ENCODE measurements around the gene NCKAP5. TPM values are rescaled to one million over a fixed set of nuclear protein-coding genes. Genes with fewer than 3 reads are reported as not detected.

The NCKAP5 gene
- total RNA-seq, 1 donor from 2014 or later: 8.9 TPM

- no peak for ATAC-seq
Measured at GRCh38 chr2:133573491-133574162, 5.4 kb upstream of the NCKAP5 start.

DNA sequence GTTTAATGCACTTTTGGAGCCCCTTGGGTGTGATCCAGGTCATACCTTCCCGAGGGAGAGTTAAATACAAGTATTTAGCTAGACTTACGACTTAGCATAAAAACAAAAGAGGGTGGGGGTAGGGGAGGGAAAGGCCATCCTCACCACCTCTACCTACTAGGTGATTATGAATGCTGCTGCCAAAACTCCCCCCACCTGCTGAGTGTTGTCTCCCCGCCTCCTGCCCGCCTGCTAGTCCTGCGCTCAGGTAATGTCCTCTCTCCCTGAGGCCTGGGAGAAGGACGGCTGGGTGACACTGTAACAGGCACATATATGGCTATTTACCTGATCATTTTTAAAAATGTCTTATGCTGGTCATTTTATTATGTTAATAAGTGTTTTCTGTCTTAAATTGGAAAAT, 3.0 kb upstream of the NCKAP5 start:
- no peak for ATAC-seq

GRCh38 chr2:133570542-133570941, 2.3 kb upstream of the NCKAP5 start:
- ATAC-seq: peak; percentile 49

GRCh38 chr2:133569286-133569830, 1.1 kb upstream of the NCKAP5 start:
- no peak for ATAC-seq

DNA sequence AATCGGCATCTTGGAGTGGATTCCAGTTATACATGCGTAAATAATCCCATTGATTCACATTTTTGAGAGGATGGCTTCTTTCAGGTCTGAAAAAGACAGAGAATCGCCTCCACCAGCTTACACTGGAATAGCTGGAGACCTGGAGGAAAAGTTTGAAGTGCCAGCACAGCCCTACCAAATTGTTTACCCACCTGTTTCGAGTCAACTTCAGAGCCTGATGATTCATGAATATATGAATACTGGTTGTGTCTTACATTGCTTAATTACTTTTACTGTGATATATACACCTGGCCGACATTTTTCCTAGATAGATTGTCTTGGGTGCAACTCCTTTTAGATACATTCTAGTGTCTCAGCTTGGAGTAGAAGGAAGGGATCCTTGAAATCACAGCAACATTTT, 335 bp upstream of the NCKAP5 start:
- ATAC-seq: peak; percentile 50

DNA sequence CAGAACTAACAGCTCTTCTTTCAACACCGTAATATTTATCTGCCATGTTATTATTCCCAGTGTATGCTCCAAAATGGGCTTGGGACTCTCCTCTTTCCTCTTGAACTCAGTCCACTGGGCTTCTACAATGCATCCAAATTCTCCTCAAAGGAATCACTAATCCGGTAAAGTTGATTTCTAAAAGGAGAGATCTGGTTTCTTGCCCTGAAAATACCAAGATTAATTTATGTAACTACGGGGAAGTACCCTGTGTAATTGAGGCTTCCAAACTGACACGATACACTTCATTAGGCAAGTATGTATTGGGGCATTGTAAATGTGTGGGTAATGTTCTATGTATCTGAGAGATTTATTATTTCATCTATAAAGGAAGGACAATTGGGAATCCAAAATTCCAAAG, 5.7 kb downstream of the NCKAP5 start:
- no peak for ATAC-seq

GRCh38 chr2:133561045-133561852, 7.0 kb downstream of the NCKAP5 start:
- ATAC-seq: no peak

DNA sequence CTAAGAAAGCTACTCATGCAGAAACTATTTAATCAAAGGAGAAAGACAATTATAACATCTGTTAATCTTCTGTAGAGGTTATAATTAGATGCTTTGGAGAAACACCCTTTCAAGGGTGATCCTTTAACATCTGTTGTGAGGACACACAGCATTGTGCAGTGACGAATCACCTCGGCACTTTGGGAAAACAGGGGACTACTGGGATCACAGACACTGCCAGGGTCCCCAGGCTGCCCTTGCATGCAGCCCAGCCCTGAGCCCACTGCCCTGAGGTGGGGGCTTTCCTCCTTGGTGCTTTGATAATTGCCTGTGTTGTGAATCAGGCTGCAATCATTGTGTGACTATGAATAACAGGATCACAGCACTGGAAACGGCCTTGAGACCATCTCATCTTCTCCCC, 10.6 kb downstream of the NCKAP5 start:
- ATAC-seq: no peak

DNA sequence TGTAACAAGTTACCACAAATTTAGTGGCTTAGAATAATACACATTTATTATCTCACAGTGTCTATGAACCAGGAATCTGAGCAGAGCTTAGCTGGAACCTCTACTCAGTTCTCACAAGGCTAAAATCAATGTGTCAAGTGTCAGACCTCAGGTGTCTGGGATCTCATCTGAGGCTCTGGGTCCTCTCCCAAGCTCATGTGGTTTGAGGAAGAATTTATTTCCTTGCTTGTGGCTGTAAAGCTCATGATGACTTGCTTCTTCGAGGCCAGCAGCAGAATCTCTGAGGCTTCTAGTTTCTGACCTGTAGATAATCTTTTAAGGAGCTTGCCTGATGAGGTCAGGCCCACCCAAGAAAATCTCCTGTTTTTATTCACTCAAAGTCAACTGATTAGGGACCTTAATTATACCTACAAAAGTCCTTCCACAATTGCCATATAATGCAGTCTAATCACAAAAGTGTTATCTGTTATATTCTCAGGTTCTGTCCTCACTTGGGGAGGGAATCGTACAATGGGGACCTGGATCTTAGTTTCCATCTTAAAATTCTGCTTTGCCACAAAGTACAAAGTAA, 14.3 kb downstream of the NCKAP5 start:
- no peak for ATAC-seq

- no peak for ATAC-seq
Measured at GRCh38 chr2:133553251-133553650, 15.0 kb downstream of the NCKAP5 start.

GRCh38 chr2:133552821-133553220, 15.4 kb downstream of the NCKAP5 start:
- no peak for ATAC-seq

GRCh38 chr2:133541797-133542196, 26.5 kb downstream of the NCKAP5 start:
- ATAC-seq: no peak

- ATAC-seq: no peak
Measured at GRCh38 chr2:133541376-133541775, 26.9 kb downstream of the NCKAP5 start.

DNA sequence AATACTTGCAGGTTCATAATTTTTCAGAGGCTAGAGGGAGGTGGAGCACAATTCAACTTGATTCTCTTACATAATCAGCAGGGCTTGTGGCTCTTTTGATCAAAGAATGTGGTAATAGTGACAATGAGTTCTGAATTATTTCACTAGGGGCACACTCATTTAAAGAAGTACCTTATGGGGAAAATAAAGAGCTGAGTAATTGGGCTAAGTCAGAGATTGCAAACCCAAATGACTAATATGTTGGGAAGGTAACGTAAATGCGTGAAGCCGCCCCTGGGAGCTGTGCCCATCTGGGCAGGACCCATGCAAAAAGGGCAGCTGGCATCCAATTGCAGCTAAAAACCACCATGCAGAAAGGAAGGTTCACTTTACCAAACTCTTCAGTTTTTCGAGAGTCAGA, 35.3 kb downstream of the NCKAP5 start:
- ATAC-seq: peak; percentile 79

GRCh38 chr2:133531382-133531781, 36.9 kb downstream of the NCKAP5 start:
- ATAC-seq: no peak

DNA sequence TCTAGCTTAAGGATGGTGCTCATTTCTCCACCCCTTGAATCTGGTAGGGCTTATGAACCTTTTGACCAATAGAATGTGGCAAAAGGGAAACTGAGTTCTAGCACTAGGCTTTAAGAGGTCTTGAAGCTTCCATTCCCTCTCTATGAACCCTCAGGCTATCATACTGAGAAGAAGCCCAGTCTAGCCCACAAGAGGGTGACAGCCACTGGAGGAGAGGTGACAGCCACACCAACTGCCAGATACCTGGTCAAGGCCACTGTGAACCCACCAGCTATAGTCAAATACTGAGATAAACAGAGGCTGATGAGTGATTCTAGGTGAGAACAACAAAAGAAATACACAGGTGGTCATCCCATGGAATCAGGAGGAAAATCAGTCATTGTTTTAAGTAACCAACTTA, 37.6 kb downstream of the NCKAP5 start:
- ATAC-seq: no peak

DNA sequence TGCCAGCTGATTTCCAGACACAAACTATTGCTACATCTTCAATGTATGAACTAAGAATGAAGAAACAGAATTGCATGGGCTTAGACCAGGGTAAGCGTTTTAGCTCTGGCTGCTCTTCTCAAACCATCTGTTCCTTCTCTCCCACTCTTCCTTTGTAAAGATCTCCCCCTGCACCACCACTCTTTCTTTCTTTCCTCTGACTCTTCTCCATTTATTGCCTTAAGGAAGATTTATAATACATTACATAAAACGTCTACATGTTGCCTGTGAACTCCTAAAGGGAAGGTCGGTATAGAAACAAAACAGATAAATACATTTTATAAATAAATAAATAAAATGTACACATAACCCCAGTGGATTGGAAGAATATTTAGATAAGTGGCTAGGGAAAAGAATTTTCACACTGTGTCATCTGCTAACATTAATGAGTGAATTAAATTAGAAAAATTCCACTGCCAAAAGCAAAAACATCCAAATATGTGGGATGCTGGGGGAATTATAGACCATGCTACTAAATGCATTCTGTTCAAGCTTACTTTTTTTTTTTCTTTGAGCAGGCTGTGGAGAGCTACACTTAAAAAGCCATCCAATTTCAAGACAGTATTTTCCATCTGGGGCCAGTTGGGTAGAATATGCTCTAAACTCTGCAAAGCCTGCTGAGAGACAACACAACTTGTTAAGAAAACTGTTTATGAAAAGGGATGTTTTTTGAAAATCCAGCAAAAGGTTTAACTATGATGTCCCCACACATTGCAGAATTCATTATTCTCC, 41.5 kb downstream of the NCKAP5 start:
- no peak for ATAC-seq

- ATAC-seq: no peak
Measured at GRCh38 chr2:133525613-133526529, 42.4 kb downstream of the NCKAP5 start.

DNA sequence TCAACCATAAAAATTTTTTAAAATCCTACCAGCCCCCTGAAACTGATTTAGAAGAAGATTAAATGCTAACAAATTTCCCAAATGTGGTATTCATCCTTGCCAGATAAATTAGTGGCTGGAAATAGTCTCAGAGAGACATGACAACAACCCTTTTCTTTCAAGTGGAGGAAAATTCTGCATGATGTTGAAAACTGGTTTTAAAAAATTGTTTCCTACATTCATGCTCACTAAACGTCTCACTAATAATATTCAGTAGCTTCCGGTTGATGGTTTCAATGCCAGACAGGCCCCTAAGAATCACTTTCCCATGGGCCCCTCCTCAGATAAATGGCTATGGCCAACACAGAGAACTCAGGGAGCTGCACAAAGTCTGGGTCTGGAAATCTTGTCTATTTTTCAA, 43.2 kb downstream of the NCKAP5 start:
- no peak for ATAC-seq

GRCh38 chr2:133523406-133523805, 44.9 kb downstream of the NCKAP5 start:
- no peak for ATAC-seq

GRCh38 chr2:133522204-133522603, 46.1 kb downstream of the NCKAP5 start:
- no peak for ATAC-seq

Data from esophagus mucosa (tissue), 1 donor.